ENCODE data around the gene RPS21. TPM values are rescaled to one million over a fixed set of nuclear protein-coding genes. Genes with fewer than 3 reads are reported as not detected.
"Not testable (repeated sequence)": the region's sequence is repeated elsewhere in the genome, so short reads cannot be mapped to it uniquely, and the experiment has no call there.

Gene RPS21
- total RNA-seq, 1 donor from 2014 or later, result 1,418 TPM

GRCh38 chr20:62368976-62369814, 17.7 kb upstream of the RPS21 start:
- Histone ChIP-seq H3K36me3 (ENCODE audit: control insufficient read depth in 3 of 3, insufficient read depth in 3 of 3, low read length in 3 of 3) (no peaks in the 10 kb centered on the region), H3K9me3 (ENCODE audit: control insufficient read depth in 3 of 3, low read length in 3 of 3) (no peaks in the 10 kb centered on the region), H3K9ac (ENCODE audit: low read depth in 1 of 3, low read length in 3 of 3) (peak overlapping the region in 2 of 3 donors; percentile 19 to 64), H3K27me3 (ENCODE audit: control insufficient read depth in 3 of 3, insufficient read depth in 3 of 3, low read length in 3 of 3) (peaks cover 0 to 6% (median 3%) of the 10 kb centered on the region in 3 donors), H3K4me1 (ENCODE audit: control insufficient read depth in 3 of 3, insufficient read depth in 3 of 3, low read length in 3 of 3) (peaks cover 50 to 60% (median 60%) of the 10 kb centered on the region in 3 donors), H3K4me3 (ENCODE audit: low read length in 3 of 3) (peak overlapping the region in 2 of 3 donors; percentile 29 to 56), H3K27ac (ENCODE audit: low read depth, low read length) (peak overlapping the region; percentile 56)

GRCh38 chr20:62369815-62370114, 17.1 kb upstream of the RPS21 start:
- Histone ChIP-seq H3K9ac (ENCODE audit: low read depth in 1 of 3, low read length in 3 of 3) (peak overlapping the region in 2 of 3 donors; percentile 19 to 62), H3K27me3 (ENCODE audit: control insufficient read depth in 3 of 3, insufficient read depth in 3 of 3, low read length in 3 of 3) (peaks cover 0 to 9% (median 3%) of the 10 kb centered on the region in 3 donors), H3K9me3 (ENCODE audit: control insufficient read depth in 3 of 3, low read length in 3 of 3) (no peaks in the 10 kb centered on the region), H3K36me3 (ENCODE audit: control insufficient read depth in 3 of 3, insufficient read depth in 3 of 3, low read length in 3 of 3) (no peaks in the 10 kb centered on the region), H3K4me3 (ENCODE audit: low read length in 3 of 3) (no peak overlapping the region), H3K27ac (ENCODE audit: low read depth, low read length) (peak overlapping the region; percentile 56), H3K4me1 (ENCODE audit: control insufficient read depth in 3 of 3, insufficient read depth in 3 of 3, low read length in 3 of 3) (peaks cover 45 to 59% (median 54%) of the 10 kb centered on the region in 3 donors)

DNA sequence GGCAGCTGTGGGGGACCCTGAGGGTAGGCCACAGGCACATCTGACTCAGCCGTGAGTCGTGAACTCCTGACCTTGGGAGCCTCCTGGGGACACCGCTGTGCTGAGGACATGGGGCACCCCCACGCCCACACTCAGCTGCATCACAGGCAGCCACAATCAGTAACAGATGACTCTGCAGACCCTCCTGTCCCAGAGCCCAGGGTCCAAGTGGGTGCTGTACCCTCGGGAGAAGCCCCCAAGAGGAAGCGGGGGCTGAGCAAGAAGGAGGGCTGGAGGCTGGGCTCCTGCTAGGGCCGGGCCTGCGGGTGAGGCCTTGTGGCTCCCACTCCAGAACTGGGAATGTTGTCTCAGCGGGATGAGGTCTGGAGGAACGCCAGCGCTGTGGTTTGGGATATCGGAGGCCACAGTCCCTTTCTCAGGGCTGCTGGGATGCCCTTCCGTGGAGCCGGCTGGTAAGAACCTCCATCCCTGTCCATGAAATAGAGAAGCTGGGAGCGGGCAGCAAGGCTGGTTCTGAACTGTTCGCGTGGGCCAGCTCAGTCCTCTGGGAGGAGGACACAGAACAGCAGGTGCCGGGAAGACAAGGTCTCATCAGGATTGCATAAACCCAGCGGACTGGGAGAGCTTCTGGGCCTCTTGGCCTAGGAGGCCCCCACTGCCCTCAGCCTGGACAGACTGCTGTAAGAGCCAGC, 16.6 kb upstream of the RPS21 start:
- Histone ChIP-seq H3K27ac (ENCODE audit: low read depth, low read length) (peak overlapping the region; percentile 56), H3K9ac (ENCODE audit: low read depth in 1 of 3, low read length in 3 of 3) (peak overlapping the region in 2 of 3 donors; percentile 38 to 50), H3K27me3 (ENCODE audit: control insufficient read depth in 3 of 3, insufficient read depth in 3 of 3, low read length in 3 of 3) (peaks cover 0 to 9% (median 3%) of the 10 kb centered on the region in 3 donors), H3K36me3 (ENCODE audit: control insufficient read depth in 3 of 3, insufficient read depth in 3 of 3, low read length in 3 of 3) (no peaks in the 10 kb centered on the region), H3K4me3 (ENCODE audit: low read length in 3 of 3) (no peak overlapping the region), H3K4me1 (ENCODE audit: control insufficient read depth in 3 of 3, insufficient read depth in 3 of 3, low read length in 3 of 3) (peaks cover 40 to 54% (median 49%) of the 10 kb centered on the region in 3 donors), H3K9me3 (ENCODE audit: control insufficient read depth in 3 of 3, low read length in 3 of 3) (no peaks in the 10 kb centered on the region)

DNA sequence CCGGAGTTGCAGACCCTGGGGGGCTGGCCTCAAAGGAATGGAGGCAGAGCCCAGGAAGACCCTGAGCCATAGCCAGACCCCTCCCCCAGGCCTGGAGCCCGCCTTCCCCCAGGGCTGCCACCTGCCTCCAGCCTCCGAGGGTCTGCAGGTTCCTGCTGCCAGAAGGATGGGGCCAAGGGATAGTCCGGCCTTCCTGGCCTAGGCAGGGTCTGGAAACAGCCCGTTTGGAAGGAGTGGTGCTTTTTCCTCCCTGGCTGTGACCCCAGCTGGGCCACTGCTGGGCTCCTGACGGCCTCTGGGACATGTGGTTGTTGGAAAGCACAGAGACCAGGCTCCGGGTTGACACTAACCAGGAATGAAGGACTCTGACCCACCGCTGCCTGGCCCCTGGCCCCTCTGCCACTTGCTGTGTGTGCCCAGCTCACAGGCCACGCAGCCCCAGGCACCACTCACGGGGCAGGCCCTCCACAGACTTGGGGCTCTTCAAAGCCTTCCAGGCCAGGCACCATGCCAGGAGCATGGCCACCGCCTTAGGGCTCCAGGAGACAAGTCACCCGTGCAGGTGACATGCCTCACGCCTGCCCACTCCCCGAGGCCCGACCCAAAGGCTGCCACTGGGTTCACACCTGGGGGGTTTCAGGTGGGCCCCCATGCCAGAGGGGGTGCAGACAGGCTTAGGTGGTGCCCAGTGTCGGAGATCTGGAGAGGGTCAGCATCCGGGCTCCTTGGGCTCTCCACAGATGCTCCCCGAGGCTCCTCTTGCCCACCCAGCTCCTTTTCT, 15.9 kb upstream of the RPS21 start:
- peaks cover 34 to 48% (median 42%) of the 10 kb centered on the region in 3 donors for H3K4me1 ChIP-seq (ENCODE audit: control insufficient read depth in 3 of 3, insufficient read depth in 3 of 3, low read length in 3 of 3)

GRCh38 chr20:62371588-62372041, 15.3 kb upstream of the RPS21 start:
- Histone ChIP-seq H3K9ac (ENCODE audit: low read depth in 1 of 3, low read length in 3 of 3) (no peak overlapping the region), H3K4me3 (ENCODE audit: low read length in 3 of 3) (no peak overlapping the region), H3K36me3 (ENCODE audit: control insufficient read depth in 3 of 3, insufficient read depth in 3 of 3, low read length in 3 of 3) (no peaks in the 10 kb centered on the region), H3K27me3 (ENCODE audit: control insufficient read depth in 3 of 3, insufficient read depth in 3 of 3, low read length in 3 of 3) (peaks cover 0 to 9% (median 0%) of the 10 kb centered on the region in 3 donors), H3K4me1 (ENCODE audit: control insufficient read depth in 3 of 3, insufficient read depth in 3 of 3, low read length in 3 of 3) (peaks cover 33 to 50% (median 44%) of the 10 kb centered on the region in 3 donors), H3K27ac (ENCODE audit: low read depth, low read length) (no peak overlapping the region), H3K9me3 (ENCODE audit: control insufficient read depth in 3 of 3, low read length in 3 of 3) (no peaks in the 10 kb centered on the region)

More for the DNA sequence above, 15.9 kb upstream of the RPS21 start:
- no peak overlapping the region for H3K4me3 ChIP-seq (ENCODE audit: low read length in 3 of 3)
- H3K27me3 ChIP-seq (ENCODE audit: control insufficient read depth in 3 of 3, insufficient read depth in 3 of 3, low read length in 3 of 3), result peaks cover 0 to 9% (median under 1%) of the 10 kb centered on the region in 3 donors
- H3K9ac ChIP-seq (ENCODE audit: low read depth in 1 of 3, low read length in 3 of 3), result peak overlapping the region in 1 of 3 donors; percentile 38
- no peaks in the 10 kb centered on the region for H3K9me3 ChIP-seq (ENCODE audit: control insufficient read depth in 3 of 3, low read length in 3 of 3)
- H3K27ac ChIP-seq (ENCODE audit: low read depth, low read length), result no peak overlapping the region
- no peaks in the 10 kb centered on the region for H3K36me3 ChIP-seq (ENCODE audit: control insufficient read depth in 3 of 3, insufficient read depth in 3 of 3, low read length in 3 of 3)

GRCh38 chr20:62372042-62372993, 14.6 kb upstream of the RPS21 start:
- H3K36me3 ChIP-seq (ENCODE audit: control insufficient read depth in 3 of 3, insufficient read depth in 3 of 3, low read length in 3 of 3), result no peaks in the 10 kb centered on the region
- H3K4me1 ChIP-seq (ENCODE audit: control insufficient read depth in 3 of 3, insufficient read depth in 3 of 3, low read length in 3 of 3), result peaks cover 38 to 57% (median 51%) of the 10 kb centered on the region in 3 donors
- H3K4me3 ChIP-seq (ENCODE audit: low read length in 3 of 3), result no peak overlapping the region
- peaks cover 0 to 9% (median 0%) of the 10 kb centered on the region in 3 donors for H3K27me3 ChIP-seq (ENCODE audit: control insufficient read depth in 3 of 3, insufficient read depth in 3 of 3, low read length in 3 of 3)
- H3K9me3 ChIP-seq (ENCODE audit: control insufficient read depth in 3 of 3, low read length in 3 of 3), result no peaks in the 10 kb centered on the region
- no peak overlapping the region for H3K9ac ChIP-seq (ENCODE audit: low read depth in 1 of 3, low read length in 3 of 3)
- no peak overlapping the region for H3K27ac ChIP-seq (ENCODE audit: low read depth, low read length)

DNA sequence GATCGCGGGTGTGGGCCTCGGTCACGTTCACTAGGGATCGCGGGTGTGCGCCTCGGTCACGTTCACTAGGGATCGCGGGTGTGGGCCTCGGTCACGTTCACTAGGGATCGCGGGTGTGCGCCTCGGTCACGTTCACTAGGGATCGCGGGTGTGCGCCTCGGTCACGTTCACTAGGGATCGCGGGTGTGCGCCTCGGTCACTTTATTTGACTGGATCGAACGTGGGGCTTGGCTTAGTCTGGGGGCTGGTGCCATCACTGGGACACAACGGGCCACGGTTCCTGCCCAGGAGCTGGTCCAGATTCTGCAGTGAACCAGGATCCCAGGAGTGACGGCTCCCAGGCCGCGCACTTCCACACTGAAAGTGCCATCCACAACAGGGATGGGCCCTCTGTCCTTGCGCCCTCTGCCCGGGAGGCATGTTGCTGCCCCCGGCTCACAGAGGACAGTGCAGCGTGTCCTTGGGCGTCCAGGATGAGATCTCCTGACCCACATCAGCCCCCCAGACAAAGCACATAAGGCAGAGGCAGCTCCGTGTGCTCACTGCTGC, 13.2 kb upstream of the RPS21 start:
- H3K4me3 ChIP-seq (ENCODE audit: low read length in 3 of 3); H3K27ac ChIP-seq (ENCODE audit: low read depth, low read length); H3K27me3 ChIP-seq (ENCODE audit: control insufficient read depth in 3 of 3, insufficient read depth in 3 of 3, low read length in 3 of 3); H3K9me3 ChIP-seq (ENCODE audit: control insufficient read depth in 3 of 3, low read length in 3 of 3); H3K36me3 ChIP-seq (ENCODE audit: control insufficient read depth in 3 of 3, insufficient read depth in 3 of 3, low read length in 3 of 3); H3K9ac ChIP-seq (ENCODE audit: low read depth in 1 of 3, low read length in 3 of 3): not testable (repeated sequence)
- H3K4me1 ChIP-seq (ENCODE audit: control insufficient read depth in 3 of 3, insufficient read depth in 3 of 3, low read length in 3 of 3), result peaks cover 31 to 51% (median 43%) of the 10 kb centered on the region in 3 donors

- H3K27ac ChIP-seq (ENCODE audit: low read depth, low read length), result no peak overlapping the region
- H3K27me3 ChIP-seq (ENCODE audit: control insufficient read depth in 3 of 3, insufficient read depth in 3 of 3, low read length in 3 of 3), result peaks cover 0 to 9% (median 0%) of the 10 kb centered on the region in 3 donors
- peaks cover 24 to 43% (median 35%) of the 10 kb centered on the region in 3 donors for H3K4me1 ChIP-seq (ENCODE audit: control insufficient read depth in 3 of 3, insufficient read depth in 3 of 3, low read length in 3 of 3)
- H3K9me3 ChIP-seq (ENCODE audit: control insufficient read depth in 3 of 3, low read length in 3 of 3), result no peaks in the 10 kb centered on the region
- H3K9ac ChIP-seq (ENCODE audit: low read depth in 1 of 3, low read length in 3 of 3), result peak overlapping the region in 1 of 3 donors; percentile 51
- H3K36me3 ChIP-seq (ENCODE audit: control insufficient read depth in 3 of 3, insufficient read depth in 3 of 3, low read length in 3 of 3), result no peaks in the 10 kb centered on the region
- H3K4me3 ChIP-seq (ENCODE audit: low read length in 3 of 3), result no peak overlapping the region
These were observed 12.4 kb upstream of the RPS21 start for GRCh38 chr20:62374331-62375152.

Data from skeletal muscle tissue (tissue), 4 donors.